H1 (cell line): ENCODE results near the gene RFT1. TPM values are rescaled to one million over a fixed set of nuclear protein-coding genes. Genes with fewer than 3 reads are reported as not detected.

Experiments used
- CTCF ChIA-PET: fragments of 300-600 bp; sonication (Branson Sonifier 250); formaldehyde crosslinking; loops from one replicate; lab custom pipeline; 2021; ENCODE audit not compliant: partially characterized antibody; lab: Charles Lee
- POLR2A ChIA-PET: fragments of 300-600 bp; sonication (Branson Sonifier 250); formaldehyde crosslinking; loops from one replicate; lab custom pipeline; 2021; ENCODE audit warnings: inconsistent platforms; ENCODE audit not compliant: partially characterized antibody; lab: Charles Lee
- DNase-seq, 2 experiments: peaks; one replicate each; pipeline versions ENCODE4 v3.0.0 to v3.0.0-alpha.2; 2010 to 2022; ENCODE audit warnings: low spot score in 2 of 2, low read depth in 1 of 2, mixed read lengths in 1 of 2
- FAIRE-seq: peaks from 2 replicates; lab custom pipeline; 2011; peaks lifted over from hg19 to GRCh38; lab: Jason Lieb, UNC
- H2AFZ ChIP-seq: 2 replicates; pipeline ENCODE4 v1.8.1; 2012; ENCODE audit warnings: low read length, inconsistent platforms
- H2AK5ac ChIP-seq: 2 replicates; pipeline ENCODE4 v1.6.1; 2013; ENCODE audit warnings: low read depth, low read length
- H2BK120ac ChIP-seq: replicated peaks from 2 replicates; pipeline ENCODE3; 2013; ENCODE audit warnings: low read depth, low read length, inconsistent platforms
- H2BK12ac ChIP-seq: 2 replicates; pipeline ENCODE4 v1.6.1; 2013; ENCODE audit warnings: low read depth, low read length
- H2BK15ac ChIP-seq: 2 replicates; pipeline ENCODE4 v1.6.1; 2013; ENCODE audit warnings: low read length
- H2BK20ac ChIP-seq: 2 replicates; pipeline ENCODE4 v1.6.1; 2013; ENCODE audit warnings: low read length
- H2BK5ac ChIP-seq: 2 replicates; pipeline ENCODE4 v1.6.1; 2013; ENCODE audit warnings: low read depth, low read length
- H3K14ac ChIP-seq: 2 replicates; pipeline ENCODE4 v1.6.1; 2013; ENCODE audit warnings: inconsistent platforms; ENCODE audit not compliant: insufficient read length
- H3K18ac ChIP-seq: 2 replicates; pipeline ENCODE4 v1.6.1; 2013; ENCODE audit warnings: low read length; ENCODE audit errors: extremely low read depth
- H3K23ac ChIP-seq: 2 replicates; pipeline ENCODE4 v1.6.1; 2013; ENCODE audit warnings: inconsistent platforms; ENCODE audit not compliant: insufficient read length
- H3K23me2 ChIP-seq: 2 replicates; pipeline ENCODE4 v1.6.1; 2013; ENCODE audit warnings: low read depth, low read length
- H3K27ac ChIP-seq: 2 replicates; pipeline ENCODE4 v1.6.1; 2011; ENCODE audit warnings: low read depth, low read length, inconsistent platforms
- H3K27me3 ChIP-seq, 4 experiments: replicated peaks in 1 of 4; 1 replicate in 1 of 4; 2 replicates in 3 of 4; pipeline versions ENCODE4 v1.6.1 to v1.8.1; 2011 to 2013; ENCODE audit warnings: low read length in 3 of 4, mild to moderate bottlenecking in 3 of 4, inconsistent platforms in 2 of 4, mixed read lengths in 2 of 4, moderate library complexity in 1 of 4; ENCODE audit not compliant: control insufficient read depth in 3 of 4, insufficient read depth in 3 of 4; ENCODE audit errors: extremely low read depth in 1 of 4
- H3K36me3 ChIP-seq, 4 experiments: 2 replicates each; pipeline versions ENCODE4 v1.6.1 to v1.8.1; 2011 to 2013; ENCODE audit warnings: mild to moderate bottlenecking in 4 of 4, low read length in 3 of 4, moderate library complexity in 2 of 4, control low read depth in 1 of 4, inconsistent platforms in 1 of 4; ENCODE audit not compliant: insufficient read depth in 4 of 4, control insufficient read depth in 2 of 4
- H3K4ac ChIP-seq: replicated peaks from 2 replicates; pipeline ENCODE3; 2013; ENCODE audit warnings: low read length, low read depth, mixed read lengths, inconsistent platforms; ENCODE audit not compliant: insufficient read length
- H3K4me1 ChIP-seq, 4 experiments: replicated peaks in 1 of 4; 1 replicate in 1 of 4; 2 replicates in 3 of 4; pipeline versions ENCODE4 v1.6.1 to v1.8.1; 2011 to 2013; ENCODE audit warnings: low read length in 3 of 4, inconsistent platforms in 2 of 4, mixed read lengths in 1 of 4; ENCODE audit not compliant: insufficient read depth in 4 of 4, control insufficient read depth in 3 of 4
- H3K4me2 ChIP-seq, 2 experiments: 2 replicates each; pipeline versions ENCODE4 v1.6.1 to v1.8.1; 2011 to 2013; ENCODE audit warnings: low read depth in 2 of 2, low read length in 2 of 2, control low read depth in 1 of 2, inconsistent platforms in 1 of 2, mild to moderate bottlenecking in 1 of 2; ENCODE audit not compliant: insufficient read depth in 1 of 2
- H3K4me3 ChIP-seq, 4 experiments: fragments of 200-600, 300-600 bp in 1 of 4; sonication (generic), shearing (Covaris generic), sonication (Bioruptor Twin) in 1 of 4; 2 replicates each; pipeline versions ENCODE4 v1.5.1 to v1.8.1; 2011 to 2016; ENCODE audit warnings: low read length in 4 of 4, low read depth in 3 of 4, control low read depth in 2 of 4, inconsistent platforms in 2 of 4, mild to moderate bottlenecking in 2 of 4, mixed read lengths in 1 of 4, moderate library complexity in 1 of 4; ENCODE audit not compliant: insufficient read depth in 2 of 4; ENCODE audit errors: extremely low read depth in 1 of 4
- H3K56ac ChIP-seq: replicated peaks from 2 replicates; pipeline ENCODE3; 2013; ENCODE audit warnings: low read depth, mild to moderate bottlenecking, mixed read lengths, low read length, inconsistent platforms; ENCODE audit not compliant: insufficient read length
- H3K79me1 ChIP-seq: 2 replicates; pipeline ENCODE4 v1.6.1; 2013; ENCODE audit warnings: low read depth, low read length, control low read depth
- H3K79me2 ChIP-seq, 2 experiments: 2 replicates each; pipeline versions ENCODE4 v1.6.1 to v1.8.1; 2012 to 2013; ENCODE audit warnings: low read length in 2 of 2, mild to moderate bottlenecking in 2 of 2, inconsistent platforms in 1 of 2; ENCODE audit not compliant: insufficient read depth in 2 of 2, control insufficient read depth in 1 of 2
- H3K9ac ChIP-seq, 4 experiments: replicated peaks in 1 of 4; 1 replicate in 1 of 4; 2 replicates in 3 of 4; pipeline versions ENCODE4 v1.6.1 to v1.8.1; 2011 to 2013; ENCODE audit warnings: low read depth in 3 of 4, low read length in 3 of 4, control low read depth in 2 of 4, mild to moderate bottlenecking in 2 of 4, moderate library complexity in 2 of 4, inconsistent platforms in 1 of 4; ENCODE audit errors: extremely low read depth in 1 of 4
- H3K9me3 ChIP-seq, 2 experiments: 2 replicates each; pipeline versions ENCODE4 v1.6.1 to v1.8.1; 2012 to 2013; ENCODE audit warnings: mild to moderate bottlenecking in 2 of 2, moderate library complexity in 2 of 2, control low read depth in 1 of 2, inconsistent platforms in 1 of 2, low read depth in 1 of 2, low read length in 1 of 2, mixed read lengths in 1 of 2; ENCODE audit not compliant: insufficient read depth in 2 of 2
- H4K20me1 ChIP-seq, 2 experiments: replicated peaks in 1 of 2; 2 replicates each; pipeline versions ENCODE3 to v1.8.1; 2011 to 2013; ENCODE audit warnings: inconsistent platforms in 2 of 2, low read length in 2 of 2, mild to moderate bottlenecking in 1 of 2; ENCODE audit not compliant: insufficient read depth in 2 of 2, control insufficient read depth in 1 of 2
- H4K5ac ChIP-seq: 2 replicates; pipeline ENCODE4 v1.6.1; 2013; ENCODE audit warnings: low read length, low read depth, mixed read lengths, inconsistent platforms; ENCODE audit not compliant: insufficient read length
- H4K8ac ChIP-seq: 2 replicates; pipeline ENCODE4 v1.8.0; 2013; ENCODE audit warnings: mild to moderate bottlenecking, moderate library complexity, low read length, inconsistent platforms; ENCODE audit not compliant: insufficient read depth; ENCODE audit errors: extremely low read depth
- H4K91ac ChIP-seq: replicated peaks from 2 replicates; pipeline ENCODE3; 2013; ENCODE audit warnings: low read length, mixed read lengths, inconsistent platforms; ENCODE audit not compliant: insufficient read length
- BACH1 ChIP-seq: IDR thresholded peaks from 2 replicates; pipeline ENCODE4 v1.6.1; 2012; ENCODE audit warnings: low read length, improper control_type of control experiment
- BRCA1 ChIP-seq: IDR thresholded peaks from 2 replicates; pipeline ENCODE4 v1.6.1; 2012; ENCODE audit warnings: low read depth, low read length, improper control_type of control experiment
- CBX8 ChIP-seq: fragments of 300-800, 300-1000 bp; sonication (generic); IDR thresholded peaks from 2 replicates; pipeline ENCODE4 v1.7.1; 2016; ENCODE audit warnings: low read depth, low read length, borderline replicate concordance
- EZH2 ChIP-seq: fragments of 200-600 bp; sonication (generic); IDR thresholded peaks from 2 replicates; pipeline ENCODE4 v1.7.1; 2012; ENCODE audit warnings: low read depth, mild to moderate bottlenecking, moderate library complexity, low read length, inconsistent platforms; ENCODE audit not compliant: severe bottlenecking
- MAFK ChIP-seq: IDR thresholded peaks from 2 replicates; pipeline ENCODE4 v1.6.1; 2012; ENCODE audit warnings: low read depth, mild to moderate bottlenecking, improper control_type of control experiment, low read length
- NRF1 ChIP-seq: IDR thresholded peaks from 2 replicates; pipeline ENCODE4 v1.6.1; 2011; ENCODE audit warnings: mild to moderate bottlenecking, low read depth, low read length, improper control_type of control experiment
- PHF8 ChIP-seq: fragments of 200-600 bp; sonication (generic); conservative IDR thresholded peaks from 2 replicates; pipeline ENCODE4 v1.7.1; 2012; ENCODE audit warnings: low read depth, mild to moderate bottlenecking, inconsistent platforms, low read length, moderate library complexity
- RAD21 ChIP-seq, 2 experiments: IDR thresholded peaks in 1 of 2; conservative IDR thresholded peaks in 1 of 2; 2 replicates each; pipeline ENCODE4 v1.6.1; 2011; ENCODE audit warnings: low read depth in 2 of 2, low read length in 2 of 2, improper control_type of control experiment in 1 of 2, inconsistent platforms in 1 of 2, mild to moderate bottlenecking in 1 of 2, moderate library complexity in 1 of 2
- SIRT6 ChIP-seq: IDR thresholded peaks from one replicate; pipeline ENCODE4 v1.7.1; 2012; ENCODE audit warnings: low read length, inconsistent platforms
- SIX5 ChIP-seq: IDR thresholded peaks from 2 replicates; pipeline ENCODE4 v1.6.1; 2011; ENCODE audit warnings: mild to moderate bottlenecking, low read depth, low read length
- SUZ12 ChIP-seq: fragments of 200-600 bp; sonication (generic); IDR thresholded peaks from 2 replicates; pipeline ENCODE4 v1.6.1; 2012; ENCODE audit warnings: mild to moderate bottlenecking, inconsistent platforms, low read length, moderate library complexity, mixed read lengths
- TEAD4 ChIP-seq: IDR thresholded peaks from 2 replicates; pipeline ENCODE4 v1.6.1; 2012; ENCODE audit warnings: low read depth, low read length, inconsistent platforms, mixed read lengths
- YY1 ChIP-seq: IDR thresholded peaks from 2 replicates; pipeline ENCODE4 v1.6.1; 2011; ENCODE audit warnings: low read depth, mild to moderate bottlenecking, low read length
- ZNF274 ChIP-seq: IDR thresholded peaks from 2 replicates; pipeline ENCODE4 v1.7.0; 2012; ENCODE audit warnings: low read length, borderline replicate concordance; ENCODE audit errors: extremely low read depth
- WGBS, 2 experiments: shearing (Covaris generic) in 1 of 2; methylation state at CpG; one replicate each; pipeline versions ENCODE4 v1.1.6 to v1.1.7; 2013 to 2015; ENCODE audit warnings: low lambda C conversion rate in 2 of 2, mixed read lengths in 2 of 2, inconsistent platforms in 1 of 2, low coverage in 1 of 2, missing lambda C conversion rate in 1 of 2; ENCODE audit not compliant: insufficient replicate concordance in 2 of 2, insufficient coverage in 1 of 2, insufficient read length in 1 of 2; ENCODE audit errors: extremely low coverage in 1 of 2, missing lambda C conversion rate in 1 of 2; 5-methylcytosine and 5-hydroxymethylcytosine counted together
- polyA plus RNA-seq, 7 experiments: library from polyadenylated mRNA; depleted of rRNA in 3 of 7; stranded (reverse) in 5 of 7; unstranded in 2 of 7; fragments of >200 nt in 5 of 7; fragments of 200-250 nt in 2 of 7; gene quantifications; 1 replicate in 5 of 7; 2 replicates in 1 of 7; 4 replicates in 1 of 7; pipeline versions ENCODE4 v1.2.1 to v1.2.3, GENCODE V29; 2011 to 2013; ENCODE audit warnings: missing spikeins in 2 of 7, mixed read lengths in 2 of 7
- total RNA-seq: library from RNA; stranded (reverse); fragmentation: NEBNext Ultra II Directional; extraction: Animal tissue kit (Norgen Biotek cat#: 25700); gene quantifications from 2 replicates; pipeline ENCODE4 v1.2.1, GENCODE V29; 2021

The RFT1 gene
- total and polyA plus RNA-seq, 2 of the 8 experiments (the other 6 are each of a cell fraction or from before 2014, with no cell fraction given), result 27.7 to 42.4 TPM

DNA sequence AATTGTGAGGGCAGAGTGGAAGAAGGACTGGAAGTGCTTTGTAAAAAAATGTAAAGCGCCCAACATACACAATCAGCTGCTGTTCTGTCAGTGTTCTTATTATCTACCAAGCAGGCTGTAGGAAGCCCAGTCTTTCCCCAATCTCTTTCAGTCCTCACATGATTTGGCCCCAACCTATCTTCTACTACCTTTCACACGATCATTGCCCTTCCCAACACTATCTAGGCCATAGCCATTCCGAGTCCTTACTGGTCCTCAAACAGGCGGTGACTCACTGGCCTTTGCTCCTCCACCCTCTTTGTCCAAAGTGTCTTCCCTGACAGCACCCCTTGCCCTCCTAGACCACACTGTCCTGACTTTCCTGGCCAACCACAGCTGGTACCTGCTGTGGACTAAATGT lies 861 bp upstream of the RFT1 start:
- FAIRE-seq (no peak), DNase-seq (no peak)
- Histone ChIP-seq H4K91ac (no peak overlapping the region), H3K23me2 (peaks cover 7% of the 10 kb centered on the region), H3K4me2 (peak overlapping the region; percentile 88 to 89), H2AK5ac (0 out of 2 replicates have a peak overlapping the region, but pooled peaks have one; percentile 61), H3K36me3 (no peaks in the 10 kb centered on the region), H3K79me1 (0 out of 2 replicates have a peak, but pooled peaks cover 2% of the 10 kb centered on the region), H3K79me2 (peaks cover 0 to 14% of the 10 kb centered on the region in 2 experiments; a peak in 3 of 4 replicates), H3K9me3 (no peaks in the 10 kb centered on the region), H2BK5ac (no peak overlapping the region), H2BK120ac (no peak overlapping the region), H3K23ac (no peak overlapping the region), H2AFZ (peak overlapping the region; percentile 69; the same call in 1 of the 2 replicates), H2BK12ac (peak overlapping the region; percentile 86; the same call in 1 of the 2 replicates), H3K4ac (no peak overlapping the region), H3K56ac (no peak overlapping the region), H3K4me1 (peaks cover 0 to 5% (median 3%) of the 10 kb centered on the region in 4 experiments; a peak in 3 of 7 replicates), H4K20me1 (no peaks in the 10 kb centered on the region), H3K18ac (no peak overlapping the region), H4K8ac (no peak overlapping the region), H3K9ac (peak overlapping the region in 2 of 4 experiments; percentile 83 to 84; a peak in 4 of 7 replicates), H2BK20ac (no peak overlapping the region), H3K27me3 (no peaks in the 10 kb centered on the region), H4K5ac (no peak overlapping the region), H2BK15ac (peak overlapping the region; percentile 49; the same call in 1 of the 2 replicates), H3K4me3 (peak overlapping the region; percentile 26 to 94 (median 90); a peak in 5 of 8 replicates), H3K27ac (no peak overlapping the region), H3K14ac (no peak overlapping the region)
- 90% methylated on average over 4 of the region's 4 CpGs; no CpG with 5 or more reads in 1 of the 2 experiments for WGBS, 2 experiments
- ChIA-PET CTCF (interaction anchor here (1.0 to 11.8 kb wide), 11 partner anchors 8 to 67 kb away, joined by 3 to 164 read pairs (median 6); partner anchors contain the start of gene PRKCD), POLR2A (interaction anchor here (0.7 to 3.7 kb wide), 10 partner anchors 9 to 363 kb away, joined by 3 to 18 read pairs (median 4); partner anchors contain the start of gene CACNA1D)
- TF ChIP-seq TEAD4, result no peak
- TF ChIP-seq SIX5, result no peak
- TF ChIP-seq BACH1, result no peak
- TF ChIP-seq BRCA1, result no peak
- no peak for TF ChIP-seq ZNF274
- no peak for TF ChIP-seq SUZ12
- TF ChIP-seq MAFK, result no peak
- TF ChIP-seq CBX8, result no peak
- TF ChIP-seq PHF8, result no peak
- TF ChIP-seq RAD21 (IDR thresholded peaks at IDR 0.05 in 1 of 2, conservative IDR thresholded peaks at IDR 0.05 in 1 of 2; ENCODE audit: low read depth in 2 of 2, low read length in 2 of 2), result no peak
- no peak for TF ChIP-seq YY1
- no peak for TF ChIP-seq EZH2
- no peak for TF ChIP-seq SIRT6
- no peak for TF ChIP-seq NRF1
